ENCODE measurements around the gene ZNF358.

The ZNF358 gene
- total RNA-seq: 1.4 to 9.3 (median 2.8) reads per million in 9 experiments

GRCh38 chr19:7515645-7516151, at the start of gene ZNF358:
Gene ZNF358 (plus strand): TSS chr19:7516103. CDS start chr19:7519243, 3,140 bp downstream.
- Mint-ChIP-seq H3K36me3 (ENCODE audit: insufficient read depth) (no peaks in the 10 kb centered on the region), H3K27me3 (peaks cover 26 to 41% of the 10 kb centered on the region in 2 donors), H3K9me3 (no peaks in the 10 kb centered on the region), H3K4me3 (peak within 1 kb of the TSS; percentile 67 to 82), H3K27ac (peak within 1 kb of the TSS; percentile 69 to 86), H3K4me1 (ENCODE audit: low read depth in 2 of 2) (peaks cover 12 to 17% of the 10 kb centered on the region in 2 donors)
- ATAC-seq (replicated peaks): peak; percentile 83
- peak in 1 of 3 experiments; percentile 30 for DNase-seq

GRCh38 chr19:7467009-7467989, 48.6 kb upstream of the ZNF358 start:
- ATAC-seq (replicated peaks): no peak
- no peak for DNase-seq
- H3K4me3 Mint-ChIP-seq: no peak overlapping the region
- no peaks in the 10 kb centered on the region for H3K4me1 Mint-ChIP-seq (ENCODE audit: low read depth in 2 of 2)
- peaks cover 93% of the 10 kb centered on the region for H3K36me3 Mint-ChIP-seq (ENCODE audit: insufficient read depth)
- H3K27me3 Mint-ChIP-seq: no peaks in the 10 kb centered on the region
- no peaks in the 10 kb centered on the region for H3K9me3 Mint-ChIP-seq
- H3K27ac Mint-ChIP-seq: peak overlapping the region in 1 of 2 donors; percentile 74

GRCh38 chr19:7468840-7469239, 47.1 kb upstream of the ZNF358 start:
- H3K4me1 Mint-ChIP-seq (ENCODE audit: low read depth in 2 of 2): no peaks in the 10 kb centered on the region

GRCh38 chr19:7469669-7470285, 46.1 kb upstream of the ZNF358 start:
- Mint-ChIP-seq H3K4me1 (ENCODE audit: low read depth in 2 of 2) (no peaks in the 10 kb centered on the region), H3K27ac (no peak overlapping the region), H3K4me3 (no peak overlapping the region), H3K9me3 (no peaks in the 10 kb centered on the region), H3K27me3 (no peaks in the 10 kb centered on the region), H3K36me3 (ENCODE audit: insufficient read depth) (peaks cover 92% of the 10 kb centered on the region)
- ATAC-seq (replicated peaks) (no peak), DNase-seq (no peak)

More at GRCh38 chr19:7468840-7469239, 47.1 kb upstream of the ZNF358 start:
- ATAC-seq (replicated peaks): no peak
- Mint-ChIP-seq H3K27me3 (no peaks in the 10 kb centered on the region), H3K27ac (peak overlapping the region in 1 of 2 donors; percentile 74), H3K36me3 (ENCODE audit: insufficient read depth) (peaks cover 92% of the 10 kb centered on the region), H3K4me3 (no peak overlapping the region), H3K9me3 (no peaks in the 10 kb centered on the region)
- DNase-seq: no peak

- H3K27me3 Mint-ChIP-seq: no peaks in the 10 kb centered on the region
- ATAC-seq (replicated peaks) (no peak), DNase-seq (no peak)
- H3K36me3 Mint-ChIP-seq (ENCODE audit: insufficient read depth): peaks cover 89% of the 10 kb centered on the region
- no peaks in the 10 kb centered on the region for H3K9me3 Mint-ChIP-seq
- no peak overlapping the region for H3K4me3 Mint-ChIP-seq
- no peak overlapping the region for H3K27ac Mint-ChIP-seq
- peaks cover 0 to 2% of the 10 kb centered on the region in 2 donors for H3K4me1 Mint-ChIP-seq (ENCODE audit: low read depth in 2 of 2)
These were observed 45.2 kb upstream of the ZNF358 start for GRCh38 chr19:7470540-7471305.

- H3K36me3 Mint-ChIP-seq (ENCODE audit: insufficient read depth): peaks cover 89% of the 10 kb centered on the region
- no peaks in the 10 kb centered on the region for H3K9me3 Mint-ChIP-seq
- H3K4me3 Mint-ChIP-seq: no peak overlapping the region
- H3K4me1 Mint-ChIP-seq (ENCODE audit: low read depth in 2 of 2): peaks cover 0 to 2% of the 10 kb centered on the region in 2 donors
- peak overlapping the region in 1 of 2 donors; percentile 67 for H3K27ac Mint-ChIP-seq
- DNase-seq: no peak
- no peaks in the 10 kb centered on the region for H3K27me3 Mint-ChIP-seq
- ATAC-seq (replicated peaks): no peak
These were observed 43.9 kb upstream of the ZNF358 start for GRCh38 chr19:7471696-7472615.

- H3K4me3 Mint-ChIP-seq: no peak overlapping the region
- no peaks in the 10 kb centered on the region for H3K9me3 Mint-ChIP-seq
- H3K4me1 Mint-ChIP-seq (ENCODE audit: low read depth in 2 of 2): peaks cover 0 to 2% of the 10 kb centered on the region in 2 donors
- H3K27ac Mint-ChIP-seq: peak overlapping the region; percentile 54 to 57
- ATAC-seq (replicated peaks) (no peak), DNase-seq (no peak)
- no peaks in the 10 kb centered on the region for H3K27me3 Mint-ChIP-seq
- peaks cover 77% of the 10 kb centered on the region for H3K36me3 Mint-ChIP-seq (ENCODE audit: insufficient read depth)
These were observed 40.2 kb upstream of the ZNF358 start for GRCh38 chr19:7475665-7476064.

- peak overlapping the region in 1 of 2 donors; percentile 69 for H3K27ac Mint-ChIP-seq
- ATAC-seq (replicated peaks): peak; percentile 17
These were observed 39.7 kb upstream of the ZNF358 start for GRCh38 chr19:7476241-7476640.

GRCh38 chr19:7476777-7477494, 39.0 kb upstream of the ZNF358 start:
- no peak for DNase-seq
- Mint-ChIP-seq H3K9me3 (no peaks in the 10 kb centered on the region), H3K4me1 (ENCODE audit: low read depth in 2 of 2) (peaks cover 0 to 2% of the 10 kb centered on the region in 2 donors), H3K27ac (peak overlapping the region; percentile 52 to 69), H3K27me3 (no peaks in the 10 kb centered on the region), H3K4me3 (no peak overlapping the region), H3K36me3 (ENCODE audit: insufficient read depth) (peaks cover 73% of the 10 kb centered on the region)
- ATAC-seq (replicated peaks): no peak

More at GRCh38 chr19:7476241-7476640, 39.7 kb upstream of the ZNF358 start:
- H3K9me3 Mint-ChIP-seq: no peaks in the 10 kb centered on the region
- peaks cover 75% of the 10 kb centered on the region for H3K36me3 Mint-ChIP-seq (ENCODE audit: insufficient read depth)
- H3K4me3 Mint-ChIP-seq: no peak overlapping the region
- no peak for DNase-seq
- no peaks in the 10 kb centered on the region for H3K27me3 Mint-ChIP-seq
- H3K4me1 Mint-ChIP-seq (ENCODE audit: low read depth in 2 of 2): peaks cover 0 to 2% of the 10 kb centered on the region in 2 donors

GRCh38 chr19:7477758-7478157, 38.1 kb upstream of the ZNF358 start:
- no peaks in the 10 kb centered on the region for H3K9me3 Mint-ChIP-seq
- H3K4me1 Mint-ChIP-seq (ENCODE audit: low read depth in 2 of 2): peaks cover 0 to 2% of the 10 kb centered on the region in 2 donors
- peaks cover 65% of the 10 kb centered on the region for H3K36me3 Mint-ChIP-seq (ENCODE audit: insufficient read depth)
- ATAC-seq (replicated peaks) (no peak), DNase-seq (no peak)
- no peak overlapping the region for H3K4me3 Mint-ChIP-seq
- H3K27ac Mint-ChIP-seq: peak overlapping the region; percentile 52 to 69
- H3K27me3 Mint-ChIP-seq: peaks cover 0 to under 1% of the 10 kb centered on the region in 2 donors

- H3K27ac Mint-ChIP-seq: peak overlapping the region in 1 of 2 donors; percentile 69
- no peak overlapping the region for H3K4me3 Mint-ChIP-seq
- H3K27me3 Mint-ChIP-seq: peaks cover 0 to 6% of the 10 kb centered on the region in 2 donors
- peaks cover 3 to 5% of the 10 kb centered on the region in 2 donors for H3K4me1 Mint-ChIP-seq (ENCODE audit: low read depth in 2 of 2)
- H3K36me3 Mint-ChIP-seq (ENCODE audit: insufficient read depth): peaks cover 64% of the 10 kb centered on the region
- DNase-seq (no peak), ATAC-seq (replicated peaks) (no peak)
- H3K9me3 Mint-ChIP-seq: no peaks in the 10 kb centered on the region
These were observed 37.6 kb upstream of the ZNF358 start for GRCh38 chr19:7478173-7478842.
